HepG2 (cell line): Measurements from ENCODE around the gene COX4I2. TPM values are rescaled to one million over a fixed set of nuclear protein-coding genes. Genes with fewer than 3 reads are reported as not detected.

Source experiments
- ATAC-seq: fragments of 200-7000 bp; cut with Tn5 transposase; 3 replicates; pipeline ENCODE4 v1.9.1; 2020; ENCODE audit warnings: mild to moderate bottlenecking, moderate library complexity
- BruUV-seq: library from RNA; stranded (reverse); fragments of 400-500 nt; replicated peaks from 2 replicates; lab custom pipeline; 2021; lab: Mats Ljungman, UMichigan
- CTCF ChIA-PET: fragments of 300-600 bp; formaldehyde crosslinking; extraction: SDS; loops from one replicate; lab custom pipeline; 2021; ENCODE audit warnings: low total read pairs, inconsistent platforms, low intra/inter-chr PET ratio; lab: Yijun Ruan, JAX
- POLR2A ChIA-PET: fragments of 350-600 bp; sonication (Branson Sonifier 250); formaldehyde crosslinking; loops from one replicate; lab custom pipeline; 2020; ENCODE audit warnings: antibody characterized with exemption, inconsistent platforms; lab: Yijun Ruan, JAX
- DNase-seq: peaks from one replicate; pipeline ENCODE4 v3.0.0-alpha.2; 2015; ENCODE audit warnings: low spot score
- FAIRE-seq: peaks from 3 replicates; lab custom pipeline; 2011; peaks lifted over from hg19 to GRCh38; lab: Jason Lieb, UNC
- H2AFZ ChIP-seq: one replicate; pipeline ENCODE4 v1.6.1; 2011; ENCODE audit warnings: low read length, inconsistent platforms
- H3K27ac ChIP-seq: fragments of 300-600 bp; 3 replicates; pipeline ENCODE4 v1.8.0; 2011; ENCODE audit warnings: mixed run types, mild to moderate bottlenecking, mixed read lengths, low read length, inconsistent platforms; ENCODE audit not compliant: insufficient read depth; ENCODE audit errors: extremely low read length
- H3K27me3 ChIP-seq, 2 experiments: fragments of 200-600 bp in 1 of 2; 2 replicates in 1 of 2; 3 replicates in 1 of 2; pipeline versions ENCODE4 v1.6.0 to v1.8.0; 2011; ENCODE audit warnings: low read length in 2 of 2, mild to moderate bottlenecking in 2 of 2, moderate library complexity in 2 of 2, inconsistent platforms in 1 of 2; ENCODE audit not compliant: insufficient read depth in 2 of 2, control insufficient read depth in 1 of 2
- H3K36me3 ChIP-seq, 2 experiments: fragments of 200-600 bp in 1 of 2; replicated peaks in 1 of 2; 2 replicates in 1 of 2; 3 replicates in 1 of 2; pipeline versions ENCODE4 v1.5.1 to v1.8.0; 2011; ENCODE audit warnings: low read length in 2 of 2, inconsistent platforms in 1 of 2; ENCODE audit not compliant: insufficient read depth in 2 of 2, control insufficient read depth in 1 of 2
- H3K4me1 ChIP-seq: 2 replicates; pipeline ENCODE4 v1.5.1; 2012; ENCODE audit warnings: low read length, inconsistent platforms; ENCODE audit not compliant: insufficient read depth
- H3K4me2 ChIP-seq: 2 replicates; pipeline ENCODE4 v1.6.0; 2011; ENCODE audit warnings: low read depth, low read length, inconsistent platforms
- H3K4me3 ChIP-seq, 3 experiments: fragments of 200-600 bp in 1 of 3; sonication (generic), shearing (Covaris generic) in 1 of 3; replicated peaks in 1 of 3; 2 replicates each; pipeline ENCODE4 v1.5.1; 2011 to 2016; ENCODE audit warnings: low read length in 3 of 3, inconsistent platforms in 2 of 3, low read depth in 2 of 3, mild to moderate bottlenecking in 2 of 3, control low read depth in 1 of 3, mixed read lengths in 1 of 3; ENCODE audit not compliant: insufficient read depth in 1 of 3
- H3K79me2 ChIP-seq: one replicate; pipeline ENCODE4 v1.6.1; 2011; ENCODE audit warnings: low read length, inconsistent platforms; ENCODE audit not compliant: insufficient read depth
- H3K9ac ChIP-seq: 2 replicates; pipeline ENCODE4 v1.6.0; 2011; ENCODE audit warnings: mild to moderate bottlenecking, low read depth, low read length, inconsistent platforms; ENCODE audit not compliant: insufficient read depth
- H3K9me3 ChIP-seq: 2 replicates; pipeline ENCODE4 v1.5.1; 2012; ENCODE audit warnings: mild to moderate bottlenecking, low read length
- H4K20me1 ChIP-seq: 2 replicates; pipeline ENCODE4 v1.6.0; 2011; ENCODE audit warnings: inconsistent platforms, mild to moderate bottlenecking, low read length, moderate library complexity; ENCODE audit not compliant: insufficient read depth
- HOXA9 ChIP-seq: sonication (generic); formaldehyde crosslinking; IDR thresholded peaks from 2 replicates; pipeline ENCODE4 v1.8.1; 2022; ENCODE audit warnings: missing genetic modification reagents, mild to moderate bottlenecking, moderate library complexity, borderline replicate concordance
- KMT2A ChIP-seq: sonication (generic); formaldehyde crosslinking; IDR thresholded peaks from 2 replicates; pipeline ENCODE4 v1.4.0; 2020; ENCODE audit warnings: missing genetic modification reagents
- MYPOP ChIP-seq: sonication (generic); formaldehyde crosslinking; IDR thresholded peaks from 2 replicates; pipeline ENCODE4 v1.8.1; 2023; ENCODE audit warnings: mild to moderate bottlenecking, moderate library complexity, missing genetic modification reagents
- NFE2L1 ChIP-seq: sonication (generic); formaldehyde crosslinking; IDR thresholded peaks from 2 replicates; pipeline ENCODE4 v1.4.0; 2020; ENCODE audit warnings: missing genetic modification reagents, mild to moderate bottlenecking, borderline replicate concordance
- PAWR ChIP-seq: sonication (generic); formaldehyde crosslinking; IDR thresholded peaks from 2 replicates; pipeline ENCODE4 v1.4.0; 2020; ENCODE audit warnings: missing genetic modification reagents, mild to moderate bottlenecking, borderline replicate concordance
- PHF21A ChIP-seq: sonication (generic); formaldehyde crosslinking; IDR thresholded peaks from 2 replicates; pipeline ENCODE4 v1.5.0; 2020; ENCODE audit warnings: mild to moderate bottlenecking, missing genetic modification reagents
- RBM22 ChIP-seq: fragments of 200-400 bp; formaldehyde crosslinking; optimal IDR thresholded peaks from 2 replicates; pipeline ENCODE3; 2017; ENCODE audit warnings: mild to moderate bottlenecking, low read length, moderate library complexity
- SMAD1 ChIP-seq: sonication (generic); formaldehyde crosslinking; IDR thresholded peaks from 2 replicates; pipeline ENCODE4 v1.4.0; 2020; ENCODE audit warnings: missing genetic modification reagents, low read depth, mild to moderate bottlenecking, borderline replicate concordance
- ZNF264 ChIP-seq: sonication (generic); formaldehyde crosslinking; IDR thresholded peaks from 2 replicates; pipeline ENCODE4 v1.4.0; 2020; ENCODE audit warnings: missing genetic modification reagents
- ZNF549 ChIP-seq: sonication (generic); formaldehyde crosslinking; IDR thresholded peaks from 2 replicates; pipeline ENCODE4 v1.5.0; 2020; ENCODE audit warnings: missing genetic modification reagents
- ZNF572 ChIP-seq: sonication (generic); formaldehyde crosslinking; IDR thresholded peaks from 2 replicates; pipeline ENCODE4 v1.5.1; 2020; ENCODE audit warnings: mild to moderate bottlenecking, missing genetic modification reagents
- ZNF749 ChIP-seq: sonication (generic); formaldehyde crosslinking; IDR thresholded peaks from 2 replicates; pipeline ENCODE4 v1.8.0; 2022; ENCODE audit warnings: mild to moderate bottlenecking, missing genetic modification reagents, moderate library complexity, borderline replicate concordance
- ZNF777 ChIP-seq: sonication (generic); formaldehyde crosslinking; IDR thresholded peaks from 2 replicates; pipeline ENCODE4 v1.4.0; 2020; ENCODE audit warnings: missing genetic modification reagents
- ZNF839 ChIP-seq: sonication (generic); formaldehyde crosslinking; IDR thresholded peaks from 2 replicates; pipeline ENCODE4 v1.4.0; 2020; ENCODE audit warnings: missing genetic modification reagents, mild to moderate bottlenecking, borderline replicate concordance
- ZNF891 ChIP-seq: sonication (generic); formaldehyde crosslinking; IDR thresholded peaks from 2 replicates; pipeline ENCODE4 v1.5.0; 2020; ENCODE audit warnings: mild to moderate bottlenecking, missing genetic modification reagents
- ZSCAN20 ChIP-seq: sonication (generic); formaldehyde crosslinking; IDR thresholded peaks from 2 replicates; pipeline ENCODE4 v1.4.0; 2020; ENCODE audit warnings: missing genetic modification reagents, mild to moderate bottlenecking, borderline replicate concordance
- WGBS: methylation state at CpG from one replicate; pipeline ENCODE4 v1.1.6; 2017; ENCODE audit warnings: low lambda C conversion rate; 5-methylcytosine and 5-hydroxymethylcytosine counted together
- in situ Hi-C: cut with HindIII; loops from 2 replicates; pipeline ENCODE4 v1.10.0; 2017; ENCODE audit warnings: low pct_unique_long_range_greater_than_20kb; ENCODE audit not compliant: extremely low pct_ligation_motif_present
- intact Hi-C: fragments of 100-400 bp; cut with micrococcal nuclease; formaldehyde crosslinking; loops from one replicate; pipeline ENCODE4 v1.10.0; 2022; ENCODE audit not compliant: unreplicated experiment
- polyA plus RNA-seq, 8 experiments: library from polyadenylated mRNA; depleted of rRNA in 3 of 8; stranded (reverse) in 7 of 8; unstranded in 1 of 8; fragments of >200 nt; fragmentation: Illumina TruSeq in 4 of 8; extraction: Trizol in 4 of 8; gene quantifications; 2 replicates each; pipeline versions ENCODE4 v1.2.1 to v1.2.3, GENCODE V29; 2011 to 2016; ENCODE audit warnings: low read depth in 4 of 8, missing spikeins in 1 of 8, mixed read lengths in 1 of 8; ENCODE audit not compliant: insufficient read depth in 1 of 8
- total RNA-seq, 5 experiments: library from RNA; depleted of rRNA; stranded (reverse); fragments of >200 nt; fragmentation: Illumina TruSeq; extraction: Trizol; gene quantifications; 2 replicates each; pipeline ENCODE4 v1.2.3, GENCODE V29; 2016; ENCODE audit warnings: low read depth in 1 of 5
- TF ChIP-seq, protein P1 (sequence below): sonication (generic); formaldehyde crosslinking; IDR thresholded peaks from 2 replicates; pipeline ENCODE4 v1.5.0; 2020; ENCODE audit warnings: mild to moderate bottlenecking, missing genetic modification reagents, borderline replicate concordance
- TF ChIP-seq, protein P2 (sequence below): sonication (generic); formaldehyde crosslinking; IDR thresholded peaks from 2 replicates; pipeline ENCODE4 v1.4.0; 2020; ENCODE audit warnings: missing genetic modification reagents
- TF ChIP-seq, protein P3 (sequence below): sonication (generic); formaldehyde crosslinking; IDR thresholded peaks from 2 replicates; pipeline ENCODE4 v1.5.0; 2020; ENCODE audit warnings: missing genetic modification reagents, mild to moderate bottlenecking, borderline replicate concordance

Gene COX4I2
- total and polyA plus RNA-seq, 2 of the 13 experiments (the other 11 are each of a cell fraction or from before 2014, with no cell fraction given): 1.1 TPM; not detected in 1

DNA sequence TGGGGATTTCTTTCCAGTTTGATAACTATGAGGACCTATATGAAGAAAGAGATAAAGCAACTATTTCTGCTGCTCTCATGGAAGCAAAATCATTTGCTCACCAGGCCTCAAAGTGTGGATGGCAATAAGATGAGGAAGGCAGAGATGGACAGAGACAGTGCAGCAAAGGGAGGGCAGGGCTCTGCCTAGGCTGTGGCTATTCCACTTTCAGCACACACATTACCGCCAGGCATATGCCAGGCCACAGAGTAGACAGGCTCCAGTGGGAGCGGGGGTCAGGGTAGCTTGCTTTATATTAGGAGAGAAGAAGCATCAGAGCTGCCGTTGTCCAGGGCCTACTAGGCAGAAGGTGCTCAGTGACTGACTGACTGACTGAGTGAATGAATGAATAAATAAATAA, 44.1 kb downstream of the COX4I2 start:
- no peak overlapping the region for H3K27ac ChIP-seq
- H3K4me1 ChIP-seq: peaks cover 96% of the 10 kb centered on the region
- H3K9ac ChIP-seq: no peak overlapping the region
- H3K36me3 ChIP-seq: peaks cover 62 to 85% of the 10 kb centered on the region in 2 experiments
- no peak overlapping the region for H3K4me3 ChIP-seq
- 93% methylated on average over 3 of the region's 3 CpGs for WGBS
- DNase-seq: no peak
- H3K9me3 ChIP-seq: no peaks in the 10 kb centered on the region
- H2AFZ ChIP-seq: no peak overlapping the region
- H3K27me3 ChIP-seq: no peaks in the 10 kb centered on the region
- peaks cover 90% of the 10 kb centered on the region for H3K79me2 ChIP-seq
- intact Hi-C loops: no loop called here
- in situ Hi-C loops: no loop called here
- ChIA-PET CTCF (no interaction called here), POLR2A (interaction anchor here (1.0 to 20.7 kb wide), 4 partner anchors 10 to 32 kb away, joined by 3 to 643 read pairs (median 296); partner anchors contain the start of gene BCL2L1)
- no peak overlapping the region for H3K4me2 ChIP-seq
- no peak for FAIRE-seq
- H4K20me1 ChIP-seq: peaks cover 46% of the 10 kb centered on the region
- BruUV-seq: no TSS peak
- ATAC-seq: peak; percentile 1; the same call in 1 of the 3 replicates
- TF ChIP-seq, protein P1, sequence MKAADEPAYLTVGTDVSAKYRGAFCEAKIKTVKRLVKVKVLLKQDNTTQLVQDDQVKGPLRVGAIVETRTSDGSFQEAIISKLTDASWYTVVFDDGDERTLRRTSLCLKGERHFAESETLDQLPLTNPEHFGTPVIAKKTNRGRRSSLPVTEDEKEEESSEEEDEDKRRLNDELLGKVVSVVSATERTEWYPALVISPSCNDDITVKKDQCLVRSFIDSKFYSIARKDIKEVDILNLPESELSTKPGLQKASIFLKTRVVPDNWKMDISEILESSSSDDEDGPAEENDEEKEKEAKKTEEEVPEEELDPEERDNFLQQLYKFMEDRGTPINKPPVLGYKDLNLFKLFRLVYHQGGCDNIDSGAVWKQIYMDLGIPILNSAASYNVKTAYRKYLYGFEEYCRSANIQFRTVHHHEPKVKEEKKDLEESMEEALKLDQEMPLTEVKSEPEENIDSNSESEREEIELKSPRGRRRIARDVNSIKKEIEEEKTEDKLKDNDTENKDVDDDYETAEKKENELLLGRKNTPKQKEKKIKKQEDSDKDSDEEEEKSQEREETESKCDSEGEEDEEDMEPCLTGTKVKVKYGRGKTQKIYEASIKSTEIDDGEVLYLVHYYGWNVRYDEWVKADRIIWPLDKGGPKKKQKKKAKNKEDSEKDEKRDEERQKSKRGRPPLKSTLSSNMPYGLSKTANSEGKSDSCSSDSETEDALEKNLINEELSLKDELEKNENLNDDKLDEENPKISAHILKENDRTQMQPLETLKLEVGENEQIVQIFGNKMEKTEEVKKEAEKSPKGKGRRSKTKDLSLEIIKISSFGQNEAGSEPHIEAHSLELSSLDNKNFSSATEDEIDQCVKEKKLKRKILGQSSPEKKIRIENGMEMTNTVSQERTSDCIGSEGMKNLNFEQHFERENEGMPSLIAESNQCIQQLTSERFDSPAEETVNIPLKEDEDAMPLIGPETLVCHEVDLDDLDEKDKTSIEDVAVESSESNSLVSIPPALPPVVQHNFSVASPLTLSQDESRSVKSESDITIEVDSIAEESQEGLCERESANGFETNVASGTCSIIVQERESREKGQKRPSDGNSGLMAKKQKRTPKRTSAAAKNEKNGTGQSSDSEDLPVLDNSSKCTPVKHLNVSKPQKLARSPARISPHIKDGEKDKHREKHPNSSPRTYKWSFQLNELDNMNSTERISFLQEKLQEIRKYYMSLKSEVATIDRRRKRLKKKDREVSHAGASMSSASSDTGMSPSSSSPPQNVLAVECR: no peak
- no peak for TF ChIP-seq ZNF264 (CRISPR knock-in tag)
- TF ChIP-seq ZNF777 (CRISPR knock-in tag): no peak
- no peak for TF ChIP-seq MYPOP (CRISPR knock-in tag)
- TF ChIP-seq ZNF839 (CRISPR knock-in tag): no peak
- TF ChIP-seq, protein P2, sequence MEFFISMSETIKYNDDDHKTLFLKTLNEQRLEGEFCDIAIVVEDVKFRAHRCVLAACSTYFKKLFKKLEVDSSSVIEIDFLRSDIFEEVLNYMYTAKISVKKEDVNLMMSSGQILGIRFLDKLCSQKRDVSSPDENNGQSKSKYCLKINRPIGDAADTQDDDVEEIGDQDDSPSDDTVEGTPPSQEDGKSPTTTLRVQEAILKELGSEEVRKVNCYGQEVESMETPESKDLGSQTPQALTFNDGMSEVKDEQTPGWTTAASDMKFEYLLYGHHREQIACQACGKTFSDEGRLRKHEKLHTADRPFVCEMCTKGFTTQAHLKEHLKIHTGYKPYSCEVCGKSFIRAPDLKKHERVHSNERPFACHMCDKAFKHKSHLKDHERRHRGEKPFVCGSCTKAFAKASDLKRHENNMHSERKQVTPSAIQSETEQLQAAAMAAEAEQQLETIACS (CRISPR knock-in tag): no peak
- no peak for TF ChIP-seq ZSCAN20
- TF ChIP-seq ZNF572 (CRISPR knock-in tag): no peak
- no peak for TF ChIP-seq SMAD1 (CRISPR knock-in tag)
- no peak for TF ChIP-seq KMT2A (CRISPR knock-in tag)
- TF ChIP-seq PHF21A (CRISPR knock-in tag): no peak
- no peak for TF ChIP-seq NFE2L1 (CRISPR knock-in tag)
- TF ChIP-seq ZNF549 (CRISPR knock-in tag): no peak
- TF ChIP-seq ZNF891 (CRISPR knock-in tag): no peak
- TF ChIP-seq, protein P3, sequence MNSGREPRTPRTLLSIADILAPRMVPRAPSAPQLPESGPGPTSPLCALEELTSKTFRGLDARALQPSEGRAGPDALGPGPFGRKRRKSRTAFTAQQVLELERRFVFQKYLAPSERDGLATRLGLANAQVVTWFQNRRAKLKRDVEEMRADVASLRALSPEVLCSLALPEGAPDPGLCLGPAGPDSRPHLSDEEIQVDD (CRISPR knock-in tag): no peak
- TF ChIP-seq ZNF749: no peak
- peak; percentile 75 for TF ChIP-seq RBM22
- TF ChIP-seq PAWR (CRISPR knock-in tag): no peak
- no peak for TF ChIP-seq HOXA9 (CRISPR knock-in tag)
